SK-N-SH (cell line): ENCODE results near the gene AP1M1. TPM values are rescaled to one million over a fixed set of nuclear protein-coding genes. Genes with fewer than 3 reads are reported as not detected.
A peak's percentile ranks its signal among the peaks of the same experiment; 100 is the strongest.

ENCODE experiments used
- CTCF ChIA-PET: fragments of 300-600, 350-600 bp; formaldehyde crosslinking; extraction: SDS; loops from one replicate; lab custom pipeline; 2021; lab: Yijun Ruan, JAX
- POLR2A ChIA-PET: fragments of 350-600 bp; sonication (Branson Sonifier 250); formaldehyde crosslinking; extraction: SDS; loops from one replicate; lab custom pipeline; 2020; ENCODE audit warnings: antibody characterized with exemption, inconsistent platforms; lab: Yijun Ruan, JAX
- DNase-seq: peaks from one replicate; pipeline ENCODE4 v3.0.0; 2012
- H2AFZ ChIP-seq: fragments of 200-600 bp; sonication (generic); 2 replicates; pipeline ENCODE4 v1.8.1; 2016; ENCODE audit warnings: antibody characterized with exemption, mild to moderate bottlenecking, low read depth
- H3F3A ChIP-seq: fragments of 200-600 bp; sonication (generic); replicated peaks from 2 replicates; pipeline ENCODE3; 2016; ENCODE audit warnings: antibody characterized with exemption, mild to moderate bottlenecking; ENCODE audit not compliant: insufficient read depth
- H3K27ac ChIP-seq, 2 experiments: fragments of 200-500 bp in 1 of 2; fragments of 200-600 bp in 1 of 2; sonication (Bioruptor generic) in 1 of 2; sonication (generic), shearing (Covaris generic) in 1 of 2; 2 replicates each; pipeline versions ENCODE4 v1.5.1 to v1.6.1; 2014 to 2016; ENCODE audit warnings: low read depth in 2 of 2, inconsistent platforms in 1 of 2, low read length in 1 of 2, mild to moderate bottlenecking in 1 of 2, mixed read lengths in 1 of 2
- H3K27me3 ChIP-seq: fragments of 200-600 bp; sonication (generic), shearing (Covaris generic); 2 replicates; pipeline ENCODE4 v1.6.1; 2016; ENCODE audit warnings: mixed run types; ENCODE audit not compliant: insufficient read depth
- H3K36me3 ChIP-seq, 2 experiments: fragments of 200-500 bp in 1 of 2; fragments of 200-600 bp in 1 of 2; sonication (Bioruptor generic) in 1 of 2; sonication (generic) in 1 of 2; replicated peaks in 1 of 2; 2 replicates each; pipeline versions ENCODE3 to v1.5.1; 2014 to 2016; ENCODE audit warnings: low read length in 1 of 2, mild to moderate bottlenecking in 1 of 2; ENCODE audit not compliant: insufficient read depth in 2 of 2, control insufficient read depth in 1 of 2
- H3K4me1 ChIP-seq, 2 experiments: fragments of 200-500 bp in 1 of 2; fragments of 200-600 bp in 1 of 2; sonication (Bioruptor generic) in 1 of 2; sonication (generic), shearing (Covaris generic) in 1 of 2; 2 replicates each; pipeline versions ENCODE4 v1.5.1 to v1.6.1; 2014 to 2016; ENCODE audit warnings: low read depth in 1 of 2, low read length in 1 of 2, mixed run types in 1 of 2; ENCODE audit not compliant: insufficient read depth in 2 of 2, control insufficient read depth in 1 of 2
- H3K4me2 ChIP-seq: fragments of 200-600 bp; sonication (generic), shearing (Covaris generic); 2 replicates; pipeline ENCODE4 v1.6.1; 2017; ENCODE audit warnings: mixed run types
- H3K4me3 ChIP-seq, 2 experiments: fragments of 200-500 bp in 1 of 2; fragments of 200-600 bp in 1 of 2; sonication (Bioruptor generic) in 1 of 2; sonication (generic), shearing (Covaris generic) in 1 of 2; 2 replicates each; pipeline versions ENCODE4 v1.5.1 to v1.8.1; 2014 to 2016; ENCODE audit warnings: low read depth in 2 of 2, inconsistent platforms in 1 of 2, low read length in 1 of 2, mild to moderate bottlenecking in 1 of 2, mixed read lengths in 1 of 2, moderate library complexity in 1 of 2
- H3K79me2 ChIP-seq: fragments of 200-600 bp; sonication (generic); 2 replicates; pipeline ENCODE4 v1.8.1; 2017; ENCODE audit warnings: mild to moderate bottlenecking; ENCODE audit not compliant: insufficient read depth
- H3K9ac ChIP-seq: fragments of 200-600 bp; sonication (generic); 2 replicates; pipeline ENCODE4 v1.6.1; 2017; ENCODE audit warnings: mixed run types
- H3K9me2 ChIP-seq: fragments of 200-600 bp; sonication (generic); 2 replicates; pipeline ENCODE4 v1.6.1; 2017; ENCODE audit warnings: mixed run types
- H3K9me3 ChIP-seq: fragments of 200-600 bp; sonication (generic); 2 replicates; pipeline ENCODE4 v1.6.1; 2017; ENCODE audit warnings: mixed run types, mild to moderate bottlenecking, moderate library complexity
- H4K20me1 ChIP-seq: fragments of 200-600 bp; sonication (generic); 2 replicates; pipeline ENCODE4 v1.6.1; 2017; ENCODE audit warnings: mild to moderate bottlenecking, mixed run types; ENCODE audit not compliant: insufficient read depth
- CHD2 ChIP-seq: fragments of 150-350 bp; IDR thresholded peaks from 2 replicates; pipeline ENCODE4 v1.6.1; 2018; ENCODE audit warnings: low read length; ENCODE audit not compliant: partially characterized antibody
- EZH2phosphoT487 ChIP-seq: fragments of 200-600 bp; sonication (generic); IDR thresholded peaks from 2 replicates; pipeline ENCODE4 v1.6.1; 2017; ENCODE audit warnings: low read depth, mixed run types, mild to moderate bottlenecking, antibody characterized with exemption, moderate library complexity, borderline replicate concordance
- FOXJ3 ChIP-seq: sonication (generic); formaldehyde crosslinking; IDR thresholded peaks from 2 replicates; pipeline ENCODE4 v1.5.1; 2020; ENCODE audit warnings: mild to moderate bottlenecking, missing genetic modification reagents
- GABPA ChIP-seq: IDR thresholded peaks from 2 replicates; pipeline ENCODE4 v1.4.0; 2012; ENCODE audit warnings: low read depth, mild to moderate bottlenecking
- JUND ChIP-seq: IDR thresholded peaks from 2 replicates; pipeline ENCODE4 v1.4.0; 2012
- POLR2AphosphoS5 ChIP-seq: IDR thresholded peaks from 2 replicates; pipeline ENCODE4 v1.6.1; 2012; ENCODE audit warnings: low read depth, low read length
- RCOR1 ChIP-seq: fragments of 150-350 bp; IDR thresholded peaks from 2 replicates; pipeline ENCODE4 v1.6.1; 2017; ENCODE audit warnings: antibody characterized with exemption, low read length
- SMC3 ChIP-seq: IDR thresholded peaks from 2 replicates; pipeline ENCODE4 v1.6.1; 2012; ENCODE audit warnings: low read depth, low read length, improper control_type of control experiment
- TCF12 ChIP-seq: IDR thresholded peaks from 2 replicates; pipeline ENCODE4 v1.4.0; 2012
- YY1 ChIP-seq: IDR thresholded peaks from 2 replicates; pipeline ENCODE4 v1.4.0; 2012; ENCODE audit warnings: low read depth, mild to moderate bottlenecking
- WGBS: methylation state at CpG from one replicate; pipeline ENCODE4 v1.1.6; 2017; ENCODE audit warnings: low lambda C conversion rate; 5-methylcytosine and 5-hydroxymethylcytosine counted together
- polyA plus RNA-seq, 3 experiments: library from polyadenylated mRNA; depleted of rRNA; stranded (reverse); fragments of >200 nt; gene quantifications; 2 replicates each; pipeline ENCODE4 v1.2.3, GENCODE V29; 2012
- TF ChIP-seq, protein P1 (sequence below): IDR thresholded peaks from 2 replicates; pipeline ENCODE4 v1.4.0; 2012; ENCODE audit warnings: low read depth
- TF ChIP-seq, protein P2 (sequence below): IDR thresholded peaks from 2 replicates; pipeline ENCODE4 v1.4.0; 2012; ENCODE audit warnings: low read depth, borderline replicate concordance
- TF ChIP-seq, protein P3 (sequence below): IDR thresholded peaks from 2 replicates; pipeline ENCODE4 v1.4.0; 2012; ENCODE audit warnings: low read depth, borderline replicate concordance
- TF ChIP-seq, protein P4 (sequence below): fragments of 150-350 bp; IDR thresholded peaks from 2 replicates; pipeline ENCODE4 v1.6.1; 2016; ENCODE audit warnings: mild to moderate bottlenecking, low read depth, low read length

The AP1M1 gene
- polyA plus RNA-seq, 1 of the 3 experiments (the other 2 are of a cell fraction), result 133 TPM

- Histone ChIP-seq H4K20me1 (0 out of 2 replicates have a peak, but pooled peaks cover 3% of the 10 kb centered on the region), H3K27ac (no peak overlapping the region), H3K36me3 (peaks cover 33 to 81% of the 10 kb centered on the region in 2 experiments), H3K4me1 (no peaks in the 10 kb centered on the region), H3K27me3 (no peaks in the 10 kb centered on the region)
- CTCF ChIA-PET, result interaction anchor here (0.6 kb wide), 1 partner anchor 113 kb away, joined by 3 read pairs; no protein-coding TSS in a partner anchor
- POLR2A ChIA-PET, result no interaction called here
- TF ChIP-seq TCF12 (no peak), FOXJ3 (CRISPR knock-in tag) (no peak), CHD2 (no peak)
- TF ChIP-seq, protein P1, sequence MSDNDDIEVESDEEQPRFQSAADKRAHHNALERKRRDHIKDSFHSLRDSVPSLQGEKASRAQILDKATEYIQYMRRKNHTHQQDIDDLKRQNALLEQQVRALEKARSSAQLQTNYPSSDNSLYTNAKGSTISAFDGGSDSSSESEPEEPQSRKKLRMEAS, result no peak
- TF ChIP-seq, all 33 proteins: peak for 0
- H3K9me3 ChIP-seq, result no peaks in the 10 kb centered on the region
- H3K4me3 ChIP-seq, result no peak overlapping the region
- H3K4me2 ChIP-seq, result no peak overlapping the region
- H3K9me2 ChIP-seq, result no peaks in the 10 kb centered on the region
- H3K9ac ChIP-seq, result no peak overlapping the region
- no peaks in the 10 kb centered on the region for H3F3A ChIP-seq
- 88% methylated on average over 14 of the region's 21 CpGs for WGBS
- no peak for DNase-seq
- H3K79me2 ChIP-seq, result peaks cover 5% of the 10 kb centered on the region; the same call in 1 of the 2 replicates
- no peak overlapping the region for H2AFZ ChIP-seq
Measured at GRCh38 chr19:16227837-16228636, 30.3 kb downstream of the AP1M1 start.

GRCh38 chr19:16228637-16229321 lies 31.1 kb downstream of the AP1M1 start:
- H3K9me3 ChIP-seq, result no peaks in the 10 kb centered on the region
- no peak for DNase-seq
- H3K4me1 ChIP-seq, result no peaks in the 10 kb centered on the region
- 87% methylated on average over 17 of the region's 21 CpGs for WGBS
- 0 out of 2 replicates have a peak, but pooled peaks cover 3% of the 10 kb centered on the region for H4K20me1 ChIP-seq
- no peak overlapping the region for H3K27ac ChIP-seq
- H3K9ac ChIP-seq, result no peak overlapping the region
- peaks cover 29 to 81% of the 10 kb centered on the region in 2 experiments for H3K36me3 ChIP-seq
- H3K27me3 ChIP-seq, result no peaks in the 10 kb centered on the region
- TF ChIP-seq, protein P2, sequence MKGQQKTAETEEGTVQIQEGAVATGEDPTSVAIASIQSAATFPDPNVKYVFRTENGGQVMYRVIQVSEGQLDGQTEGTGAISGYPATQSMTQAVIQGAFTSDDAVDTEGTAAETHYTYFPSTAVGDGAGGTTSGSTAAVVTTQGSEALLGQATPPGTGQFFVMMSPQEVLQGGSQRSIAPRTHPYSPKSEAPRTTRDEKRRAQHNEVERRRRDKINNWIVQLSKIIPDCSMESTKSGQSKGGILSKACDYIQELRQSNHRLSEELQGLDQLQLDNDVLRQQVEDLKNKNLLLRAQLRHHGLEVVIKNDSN, result no peak
- POLR2A ChIA-PET, result no interaction called here
- no peaks in the 10 kb centered on the region for H3K9me2 ChIP-seq
- H2AFZ ChIP-seq, result no peak overlapping the region
- no peak overlapping the region for H3K4me2 ChIP-seq
- no peak overlapping the region for H3K4me3 ChIP-seq
- no peaks in the 10 kb centered on the region for H3F3A ChIP-seq
- CTCF ChIA-PET, result no interaction called here
- H3K79me2 ChIP-seq, result no peaks in the 10 kb centered on the region

DNA sequence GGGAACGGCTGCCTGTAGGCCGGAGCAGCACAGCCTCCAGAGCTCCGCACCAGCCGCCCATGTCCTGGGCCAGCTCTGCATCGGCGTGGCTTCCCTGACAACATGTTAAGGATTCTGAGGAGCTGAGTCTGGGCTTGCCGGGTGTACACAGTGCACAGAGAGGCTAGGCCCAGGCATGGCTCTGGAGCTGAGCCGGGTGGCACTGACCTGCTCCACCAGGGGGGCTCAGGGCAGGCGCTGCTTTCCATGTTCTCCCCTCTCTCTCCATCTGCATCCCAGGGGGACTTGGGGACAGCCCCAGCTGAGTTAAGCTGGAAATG lies 31.6 kb downstream of the AP1M1 start:
- no peak overlapping the region for H2AFZ ChIP-seq
- ChIA-PET CTCF (interaction anchor here (1.1 kb wide), 1 partner anchor 18 kb away, joined by 3 read pairs; no protein-coding TSS in a partner anchor), POLR2A (no interaction called here)
- H3K27ac ChIP-seq, result no peak overlapping the region; a peak in 1 of 4 replicates
- no peak overlapping the region for H3K4me2 ChIP-seq
- 0 out of 2 replicates have a peak, but pooled peaks cover 3% of the 10 kb centered on the region for H4K20me1 ChIP-seq
- H3K9me3 ChIP-seq, result no peaks in the 10 kb centered on the region
- H3K79me2 ChIP-seq, result no peaks in the 10 kb centered on the region
- H3K4me1 ChIP-seq, result no peaks in the 10 kb centered on the region
- H3K9ac ChIP-seq, result no peak overlapping the region
- H3K36me3 ChIP-seq, result peaks cover 29 to 80% of the 10 kb centered on the region in 2 experiments
- H3K4me3 ChIP-seq, result no peak overlapping the region
- DNase-seq, result peak; percentile 19
- no peaks in the 10 kb centered on the region for H3F3A ChIP-seq
- H3K9me2 ChIP-seq, result no peaks in the 10 kb centered on the region
- 80% methylated on average over 2 of the region's 9 CpGs for whole genome bisulfite sequencing
- no peaks in the 10 kb centered on the region for H3K27me3 ChIP-seq
- TF ChIP-seq, protein P3, sequence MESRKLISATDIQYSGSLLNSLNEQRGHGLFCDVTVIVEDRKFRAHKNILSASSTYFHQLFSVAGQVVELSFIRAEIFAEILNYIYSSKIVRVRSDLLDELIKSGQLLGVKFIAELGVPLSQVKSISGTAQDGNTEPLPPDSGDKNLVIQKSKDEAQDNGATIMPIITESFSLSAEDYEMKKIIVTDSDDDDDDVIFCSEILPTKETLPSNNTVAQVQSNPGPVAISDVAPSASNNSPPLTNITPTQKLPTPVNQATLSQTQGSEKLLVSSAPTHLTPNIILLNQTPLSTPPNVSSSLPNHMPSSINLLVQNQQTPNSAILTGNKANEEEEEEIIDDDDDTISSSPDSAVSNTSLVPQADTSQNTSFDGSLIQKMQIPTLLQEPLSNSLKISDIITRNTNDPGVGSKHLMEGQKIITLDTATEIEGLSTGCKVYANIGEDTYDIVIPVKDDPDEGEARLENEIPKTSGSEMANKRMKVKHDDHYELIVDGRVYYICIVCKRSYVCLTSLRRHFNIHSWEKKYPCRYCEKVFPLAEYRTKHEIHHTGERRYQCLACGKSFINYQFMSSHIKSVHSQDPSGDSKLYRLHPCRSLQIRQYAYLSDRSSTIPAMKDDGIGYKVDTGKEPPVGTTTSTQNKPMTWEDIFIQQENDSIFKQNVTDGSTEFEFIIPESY, result no peak
- TF ChIP-seq, protein P2, result no peak
- TF ChIP-seq CHD2 (no peak), GABPA (no peak), SMC3 (no peak), RCOR1 (no peak), JUND (no peak), EZH2phosphoT487 (no peak), POLR2AphosphoS5 (no peak), YY1 (no peak)
- TF ChIP-seq, protein P4, sequence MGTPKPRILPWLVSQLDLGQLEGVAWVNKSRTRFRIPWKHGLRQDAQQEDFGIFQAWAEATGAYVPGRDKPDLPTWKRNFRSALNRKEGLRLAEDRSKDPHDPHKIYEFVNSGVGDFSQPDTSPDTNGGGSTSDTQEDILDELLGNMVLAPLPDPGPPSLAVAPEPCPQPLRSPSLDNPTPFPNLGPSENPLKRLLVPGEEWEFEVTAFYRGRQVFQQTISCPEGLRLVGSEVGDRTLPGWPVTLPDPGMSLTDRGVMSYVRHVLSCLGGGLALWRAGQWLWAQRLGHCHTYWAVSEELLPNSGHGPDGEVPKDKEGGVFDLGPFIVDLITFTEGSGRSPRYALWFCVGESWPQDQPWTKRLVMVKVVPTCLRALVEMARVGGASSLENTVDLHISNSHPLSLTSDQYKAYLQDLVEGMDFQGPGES, result no peak
